Mesenchymal stem cell (in vitro differentiated cells and primary cell): ENCODE measurements around the gene MYO1D.

Experiments
- DNase-seq: peaks from one replicate; pipeline ENCODE4 v3.0.0-alpha.2; 2013
- H2AFZ ChIP-seq: one replicate; pipeline ENCODE4 v1.6.1; 2013; ENCODE audit warnings: low read depth, mild to moderate bottlenecking, control low read depth, inconsistent platforms, low read length, moderate library complexity
- H2AK5ac ChIP-seq: 2 replicates; pipeline ENCODE4 v1.6.1; 2013; ENCODE audit warnings: low read length, moderate library complexity, mild to moderate bottlenecking, inconsistent platforms; ENCODE audit not compliant: severe bottlenecking
- H2BK120ac ChIP-seq: one replicate; pipeline ENCODE4 v1.6.1; 2013; ENCODE audit warnings: low read depth, mild to moderate bottlenecking, inconsistent platforms, low read length, moderate library complexity
- H2BK12ac ChIP-seq, 2 experiments: one replicate each; pipeline ENCODE4 v1.6.1; 2013; ENCODE audit warnings: inconsistent platforms in 2 of 2, low read length in 2 of 2, mild to moderate bottlenecking in 2 of 2, moderate library complexity in 2 of 2, control low read depth in 1 of 2
- H2BK15ac ChIP-seq: one replicate; pipeline ENCODE4 v1.6.1; 2013; ENCODE audit warnings: mild to moderate bottlenecking, low read depth, inconsistent platforms; ENCODE audit not compliant: poor library complexity, severe bottlenecking
- H2BK5ac ChIP-seq: 2 replicates; pipeline ENCODE4 v1.6.1; 2013; ENCODE audit warnings: low read depth, mild to moderate bottlenecking, low read length, control low read depth, inconsistent platforms; ENCODE audit not compliant: poor library complexity, severe bottlenecking
- H3K14ac ChIP-seq, 2 experiments: one replicate each; pipeline ENCODE4 v1.6.1; 2013; ENCODE audit warnings: inconsistent platforms in 2 of 2, low read length in 2 of 2, control low read depth in 1 of 2, mild to moderate bottlenecking in 1 of 2, moderate library complexity in 1 of 2
- H3K18ac ChIP-seq, 2 experiments: one replicate each; pipeline ENCODE4 v1.6.1; 2013; ENCODE audit warnings: inconsistent platforms in 2 of 2, low read length in 2 of 2, control low read depth in 1 of 2, low read depth in 1 of 2, mild to moderate bottlenecking in 1 of 2
- H3K23ac ChIP-seq, 2 experiments: one replicate each; pipeline ENCODE4 v1.6.1; 2013; ENCODE audit warnings: inconsistent platforms in 2 of 2, low read length in 2 of 2, mild to moderate bottlenecking in 2 of 2, moderate library complexity in 2 of 2, control low read depth in 1 of 2
- H3K27ac ChIP-seq: 2 replicates; pipeline ENCODE4 v1.5.1; 2013; ENCODE audit warnings: mild to moderate bottlenecking, moderate library complexity, low read length, control low read depth, inconsistent platforms; ENCODE audit not compliant: poor library complexity, severe bottlenecking
- H3K27me3 ChIP-seq, 2 experiments: 2 replicates each; pipeline versions ENCODE4 v1.6.1 to v1.7.0; 2013; ENCODE audit warnings: low read length in 2 of 2, mild to moderate bottlenecking in 2 of 2, moderate library complexity in 2 of 2, control low read depth in 1 of 2, inconsistent platforms in 1 of 2; ENCODE audit not compliant: control insufficient read depth in 1 of 2, insufficient read depth in 1 of 2
- H3K36me3 ChIP-seq, 2 experiments: 2 replicates each; pipeline versions ENCODE4 v1.6.1 to v1.7.0; 2013; ENCODE audit warnings: low read length in 2 of 2, control low read depth in 1 of 2, inconsistent platforms in 1 of 2, low read depth in 1 of 2, mild to moderate bottlenecking in 1 of 2; ENCODE audit not compliant: insufficient read depth in 2 of 2, control insufficient read depth in 1 of 2
- H3K4ac ChIP-seq, 2 experiments: one replicate each; pipeline ENCODE4 v1.6.1; 2013; ENCODE audit warnings: inconsistent platforms in 2 of 2, low read length in 2 of 2, mild to moderate bottlenecking in 2 of 2, moderate library complexity in 2 of 2, control low read depth in 1 of 2, low read depth in 1 of 2
- H3K4me1 ChIP-seq: 2 replicates; pipeline ENCODE4 v1.6.1; 2013; ENCODE audit warnings: low read depth, low read length, control low read depth; ENCODE audit not compliant: control insufficient read depth, insufficient read depth
- H3K4me2 ChIP-seq: 2 replicates; pipeline ENCODE4 v1.6.1; 2013; ENCODE audit warnings: low read length, mild to moderate bottlenecking, inconsistent platforms; ENCODE audit not compliant: poor library complexity, severe bottlenecking
- H3K4me3 ChIP-seq, 2 experiments: 2 replicates each; pipeline versions ENCODE4 v1.5.1 to v1.7.0; 2013; ENCODE audit warnings: low read length in 2 of 2, mild to moderate bottlenecking in 2 of 2, control low read depth in 1 of 2, low read depth in 1 of 2; ENCODE audit not compliant: insufficient read depth in 1 of 2
- H3K79me1 ChIP-seq: replicated peaks from 2 replicates; pipeline ENCODE4 v1.6.1; 2013; ENCODE audit warnings: mild to moderate bottlenecking, control low read depth, low read length, inconsistent platforms; ENCODE audit not compliant: poor library complexity, severe bottlenecking
- H3K9ac ChIP-seq: 2 replicates; pipeline ENCODE4 v1.7.0; 2013; ENCODE audit warnings: mild to moderate bottlenecking, low read length, moderate library complexity
- H3K9me3 ChIP-seq: 2 replicates; pipeline ENCODE4 v1.7.0; 2013; ENCODE audit warnings: mild to moderate bottlenecking, low read length; ENCODE audit not compliant: control insufficient read depth
- H4K8ac ChIP-seq: one replicate; pipeline ENCODE4 v1.6.1; 2013; ENCODE audit warnings: inconsistent platforms, mild to moderate bottlenecking, low read length, moderate library complexity
- H4K91ac ChIP-seq: one replicate; pipeline ENCODE4 v1.6.1; 2013; ENCODE audit warnings: mild to moderate bottlenecking, low read length, inconsistent platforms
- WGBS: methylation state at CpG from one replicate; pipeline ENCODE4 v1.1.7; 2013; ENCODE audit warnings: mixed read lengths; 5-methylcytosine and 5-hydroxymethylcytosine counted together

The MYO1D gene

GRCh38 chr17:32512328-32512727, 364.6 kb downstream of the MYO1D start:
- Histone ChIP-seq H3K4me2 (no peak overlapping the region), H2BK15ac (no peak overlapping the region), H3K27me3 (no peaks in the 10 kb centered on the region), H3K9me3 (no peaks in the 10 kb centered on the region), H3K14ac (peak overlapping the region in 1 of 2 experiments; percentile 19), H2BK5ac (no peak overlapping the region), H2BK120ac (no peak overlapping the region), H2AK5ac (no peak overlapping the region), H2AFZ (no peak overlapping the region), H2BK12ac (no peak overlapping the region), H3K27ac (no peak overlapping the region), H3K36me3 (peaks cover 0 to 4% of the 10 kb centered on the region in 2 experiments), H3K18ac (no peak overlapping the region), H4K91ac (no peak overlapping the region), H3K9ac (no peak overlapping the region), H3K4ac (peak overlapping the region in 1 of 2 experiments; percentile 13), H4K8ac (no peak overlapping the region), H3K4me3 (no peak overlapping the region), H3K4me1 (peaks cover 3% of the 10 kb centered on the region), H3K79me1 (no peaks in the 10 kb centered on the region), H3K23ac (no peak overlapping the region)
- 95% methylated on average over 2 of the region's 2 CpGs for WGBS
- DNase-seq, result no peak

- H3K14ac ChIP-seq, result no peak overlapping the region
- H4K8ac ChIP-seq, result no peak overlapping the region
- no peak overlapping the region for H2AFZ ChIP-seq
- H3K18ac ChIP-seq, result no peak overlapping the region
- H4K91ac ChIP-seq, result no peak overlapping the region
- H3K4me2 ChIP-seq, result no peak overlapping the region
- H2BK120ac ChIP-seq, result no peak overlapping the region
- no peak overlapping the region for H2BK5ac ChIP-seq
- DNase-seq, result no peak
- H3K4me1 ChIP-seq, result peaks cover 3% of the 10 kb centered on the region
- no peak overlapping the region for H2BK15ac ChIP-seq
- H2AK5ac ChIP-seq, result no peak overlapping the region
- no peak overlapping the region for H3K4ac ChIP-seq
- no peak overlapping the region for H3K4me3 ChIP-seq
- no peak overlapping the region for H3K27ac ChIP-seq
- no peaks in the 10 kb centered on the region for H3K9me3 ChIP-seq
- no peaks in the 10 kb centered on the region for H3K27me3 ChIP-seq
- no peak overlapping the region for H3K9ac ChIP-seq
- no peak overlapping the region for H3K23ac ChIP-seq
- no peaks in the 10 kb centered on the region for H3K79me1 ChIP-seq
- H2BK12ac ChIP-seq, result no peak overlapping the region
- 91% methylated on average over 7 of the region's 7 CpGs for WGBS
- H3K36me3 ChIP-seq, result peaks cover 0 to 4% of the 10 kb centered on the region in 2 experiments
Measured at GRCh38 chr17:32510466-32510865, 366.5 kb downstream of the MYO1D start.

DNA sequence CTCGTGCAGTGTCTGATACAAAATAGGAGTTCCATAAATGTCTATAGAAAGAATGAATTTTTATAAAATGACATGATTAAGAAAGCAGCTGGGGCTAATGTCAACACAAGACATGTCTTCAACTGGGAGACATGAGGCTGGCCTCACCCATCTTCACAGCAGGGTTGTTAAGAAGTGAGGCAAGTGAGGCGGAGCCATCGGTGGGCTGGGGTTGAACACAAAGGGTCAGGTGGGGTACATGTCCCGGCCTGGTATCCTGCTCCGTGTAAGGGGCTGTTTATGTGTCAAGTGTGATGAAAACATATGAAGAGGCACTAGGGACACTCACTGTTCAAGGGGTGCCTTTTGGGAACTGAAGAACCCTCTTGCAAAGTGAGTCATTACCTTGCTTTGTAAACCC, 368.0 kb downstream of the MYO1D start:
- no peak overlapping the region for H3K23ac ChIP-seq
- WGBS, result 86% methylated on average over 5 of the region's 5 CpGs

DNA sequence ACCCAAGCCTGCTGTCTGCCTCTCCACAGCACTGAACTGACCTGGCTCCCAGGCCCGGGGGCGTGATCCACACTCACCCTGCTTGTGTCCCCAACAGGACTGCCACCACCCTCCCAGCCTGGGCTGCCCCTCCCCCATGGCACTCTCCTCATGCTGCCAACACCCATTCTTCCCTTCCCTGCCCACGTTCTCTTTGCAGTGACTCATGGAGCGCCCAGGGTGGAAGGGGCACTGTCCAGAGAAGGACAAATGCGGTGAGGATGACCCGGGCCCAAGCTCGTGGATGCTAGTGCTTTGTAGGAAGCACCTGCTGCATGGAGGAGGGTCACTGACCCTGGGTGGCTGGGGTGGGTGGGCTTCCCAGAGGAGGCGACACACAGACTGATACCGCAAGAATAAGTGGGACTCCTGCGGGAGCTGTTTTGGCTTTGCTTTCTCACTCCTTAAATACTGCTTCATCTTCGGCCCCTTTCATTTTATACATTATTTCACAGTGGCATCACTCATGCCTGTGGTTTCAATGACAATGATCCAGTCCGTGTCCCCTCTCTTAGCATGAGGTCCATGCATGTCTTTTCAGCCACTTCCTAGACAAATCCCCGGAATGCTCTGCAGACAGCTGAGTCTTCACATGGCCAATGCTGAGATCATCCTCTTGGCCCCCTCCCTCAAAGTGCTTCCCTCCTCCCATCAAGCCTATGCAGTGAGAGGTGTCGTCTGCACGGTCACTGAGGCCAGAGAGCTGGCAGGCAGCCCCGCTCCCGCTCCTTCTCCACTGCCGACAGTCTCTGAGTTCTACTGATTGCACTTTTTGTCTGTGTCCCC, 372.5 kb downstream of the MYO1D start:
- H3K36me3 ChIP-seq, result peaks cover 0 to 22% of the 10 kb centered on the region in 2 experiments
- DNase-seq, result peak; percentile 40
- H2BK15ac ChIP-seq, result peak overlapping the region; percentile 26
- H3K4me1 ChIP-seq, result peaks cover 16% of the 10 kb centered on the region
- H2BK5ac ChIP-seq, result no peak overlapping the region
- H3K4me2 ChIP-seq, result no peak overlapping the region
- no peak overlapping the region for H3K4ac ChIP-seq
- no peaks in the 10 kb centered on the region for H3K79me1 ChIP-seq
- H4K91ac ChIP-seq, result no peak overlapping the region
- H3K4me3 ChIP-seq, result no peak overlapping the region
- peak overlapping the region in 1 of 2 experiments; percentile 9 for H3K14ac ChIP-seq
- H3K23ac ChIP-seq, result peak overlapping the region in 1 of 2 experiments; percentile 46
- 66% methylated on average over 18 of the region's 18 CpGs for WGBS
- H2AK5ac ChIP-seq, result no peak overlapping the region
- H4K8ac ChIP-seq, result peak overlapping the region; percentile 45
- no peaks in the 10 kb centered on the region for H3K9me3 ChIP-seq
- no peak overlapping the region for H3K9ac ChIP-seq
- no peak overlapping the region for H2BK120ac ChIP-seq
- no peaks in the 10 kb centered on the region for H3K27me3 ChIP-seq
- H3K18ac ChIP-seq, result peak overlapping the region; percentile 29 to 78
- no peak overlapping the region for H3K27ac ChIP-seq
- peak overlapping the region in 1 of 2 experiments; percentile 12 for H2BK12ac ChIP-seq
- H2AFZ ChIP-seq, result no peak overlapping the region

More for the DNA sequence above, 368.0 kb downstream of the MYO1D start:
- no peak overlapping the region for H2AK5ac ChIP-seq
- no peak overlapping the region for H2BK120ac ChIP-seq
- no peak overlapping the region for H3K4ac ChIP-seq
- H3K79me1 ChIP-seq, result no peaks in the 10 kb centered on the region
- H4K8ac ChIP-seq, result no peak overlapping the region
- H4K91ac ChIP-seq, result no peak overlapping the region
- H3K9ac ChIP-seq, result no peak overlapping the region
- H2BK12ac ChIP-seq, result no peak overlapping the region
- H3K27me3 ChIP-seq, result no peaks in the 10 kb centered on the region
- H3K14ac ChIP-seq, result no peak overlapping the region
- peaks cover 0 to 14% of the 10 kb centered on the region in 2 experiments for H3K36me3 ChIP-seq
- no peak overlapping the region for H3K18ac ChIP-seq
- no peaks in the 10 kb centered on the region for H3K9me3 ChIP-seq
- H3K4me1 ChIP-seq, result peaks cover 13% of the 10 kb centered on the region
- no peak overlapping the region for H3K27ac ChIP-seq
- no peak for DNase-seq
- H3K4me3 ChIP-seq, result no peak overlapping the region
- H2BK15ac ChIP-seq, result no peak overlapping the region
- no peak overlapping the region for H3K4me2 ChIP-seq
- no peak overlapping the region for H2AFZ ChIP-seq
- H2BK5ac ChIP-seq, result no peak overlapping the region
